Loucy (cell line): Measurements from ENCODE around the gene PPP1R13B.

Experiments
- H2AFZ ChIP-seq: fragments of 200-600 bp; sonication (generic); 2 replicates; pipeline ENCODE4 v1.6.0; 2016; ENCODE audit warnings: antibody characterized with exemption, mild to moderate bottlenecking, low read length, moderate library complexity
- H3F3A ChIP-seq: fragments of 200-600 bp; 2 replicates; pipeline ENCODE4 v1.6.0; 2016; ENCODE audit warnings: antibody characterized with exemption, low read depth, mild to moderate bottlenecking
- H3K27me3 ChIP-seq: fragments of 200-600 bp; sonication (generic); 2 replicates; pipeline ENCODE4 v1.6.1; 2014; ENCODE audit warnings: low read length, mild to moderate bottlenecking; ENCODE audit not compliant: insufficient read depth, poor library complexity, severe bottlenecking
- H3K36me3 ChIP-seq: fragments of 200-600 bp; sonication (generic); 2 replicates; pipeline ENCODE4 v1.6.1; 2016; ENCODE audit warnings: low read length; ENCODE audit not compliant: insufficient read depth
- H3K4me1 ChIP-seq: fragments of 200-600 bp; sonication (generic); 2 replicates; pipeline ENCODE4 v1.5.1; 2014; ENCODE audit warnings: low read length, mild to moderate bottlenecking; ENCODE audit not compliant: insufficient read depth, poor library complexity, severe bottlenecking
- H3K4me2 ChIP-seq: fragments of 200-600 bp; sonication (generic); 2 replicates; pipeline ENCODE4 v1.6.0; 2014; ENCODE audit warnings: antibody characterized with exemption, low read length, low read depth, mild to moderate bottlenecking; ENCODE audit not compliant: poor library complexity, severe bottlenecking
- H3K4me3 ChIP-seq: fragments of 200-600 bp; sonication (generic); 2 replicates; pipeline ENCODE4 v1.5.1; 2014; ENCODE audit warnings: low read length, mild to moderate bottlenecking, mixed read lengths; ENCODE audit not compliant: poor library complexity, severe bottlenecking
- H3K79me2 ChIP-seq: fragments of 200-600 bp; sonication (generic); 2 replicates; pipeline ENCODE4 v1.6.1; 2014; ENCODE audit warnings: low read length; ENCODE audit not compliant: insufficient read depth
- H3K9ac ChIP-seq: fragments of 200-600 bp; sonication (generic); 2 replicates; pipeline ENCODE4 v1.6.0; 2014; ENCODE audit warnings: mild to moderate bottlenecking, low read depth, low read length, moderate library complexity; ENCODE audit not compliant: poor library complexity, severe bottlenecking
- H3K9me2 ChIP-seq: fragments of 200-600 bp; sonication (generic); replicated peaks from 2 replicates; pipeline ENCODE4 v1.6.1; 2016; ENCODE audit warnings: low read depth, low read length, mixed read lengths
- H3K9me3 ChIP-seq: fragments of 200-600 bp; sonication (generic); 2 replicates; pipeline ENCODE4 v1.6.1; 2014; ENCODE audit warnings: mild to moderate bottlenecking, antibody characterized with exemption, low read length, low read depth; ENCODE audit not compliant: insufficient read depth
- H4K20me1 ChIP-seq: fragments of 200-600 bp; sonication (generic); 2 replicates; pipeline ENCODE4 v1.6.0; 2014; ENCODE audit warnings: antibody characterized with exemption, low read length, mild to moderate bottlenecking; ENCODE audit not compliant: insufficient read depth, poor library complexity, severe bottlenecking
- CTCF ChIP-seq: fragments of 200-600 bp; sonication (generic); conservative IDR thresholded peaks from 2 replicates; pipeline ENCODE4 v1.5.1; 2014; ENCODE audit warnings: mild to moderate bottlenecking, antibody characterized with exemption, low read length
- EZH2phosphoT487 ChIP-seq: fragments of 200-600 bp; IDR thresholded peaks from 2 replicates; pipeline ENCODE4 v1.6.1; 2018; ENCODE audit warnings: antibody characterized with exemption, mild to moderate bottlenecking, moderate library complexity, borderline replicate concordance

PPP1R13B gene

GRCh38 chr14:103749860-103750259, 97.5 kb downstream of the PPP1R13B start:
- Histone ChIP-seq H3K4me3 (no peak overlapping the region), H3K9ac (no peak overlapping the region), H3K4me2 (no peak overlapping the region), H3F3A (no peaks in the 10 kb centered on the region), H3K27me3 (no peaks in the 10 kb centered on the region), H3K36me3 (peaks cover 9% of the 10 kb centered on the region), H2AFZ (no peak overlapping the region), H3K9me3 (no peaks in the 10 kb centered on the region), H3K9me2 (no peaks in the 10 kb centered on the region), H3K4me1 (peaks cover 10% of the 10 kb centered on the region), H4K20me1 (no peaks in the 10 kb centered on the region), H3K79me2 (no peaks in the 10 kb centered on the region)
- TF ChIP-seq EZH2phosphoT487 (no peak), CTCF (peak; percentile 32)

- no peak overlapping the region for H3K9ac ChIP-seq
- H3K9me2 ChIP-seq = no peaks in the 10 kb centered on the region
- TF ChIP-seq CTCF (no peak), EZH2phosphoT487 (no peak)
- H3K27me3 ChIP-seq = no peaks in the 10 kb centered on the region
- peaks cover 10% of the 10 kb centered on the region for H3K4me1 ChIP-seq
- no peaks in the 10 kb centered on the region for H3K79me2 ChIP-seq
- H3K9me3 ChIP-seq = no peaks in the 10 kb centered on the region
- H3K36me3 ChIP-seq = peaks cover 9% of the 10 kb centered on the region
- no peak overlapping the region for H3K4me3 ChIP-seq
- no peak overlapping the region for H3K4me2 ChIP-seq
- H4K20me1 ChIP-seq = no peaks in the 10 kb centered on the region
- H2AFZ ChIP-seq = no peak overlapping the region
- no peaks in the 10 kb centered on the region for H3F3A ChIP-seq
These were observed 97.9 kb downstream of the PPP1R13B start for GRCh38 chr14:103749452-103749851.

GRCh38 chr14:103748534-103748857, 98.9 kb downstream of the PPP1R13B start:
- TF ChIP-seq EZH2phosphoT487 = no peak
- TF ChIP-seq CTCF = no peak
- H3K36me3 ChIP-seq = peaks cover 9% of the 10 kb centered on the region
- H3K79me2 ChIP-seq = no peaks in the 10 kb centered on the region
- no peak overlapping the region for H2AFZ ChIP-seq
- peak overlapping the region; percentile 48 for H3K4me2 ChIP-seq
- no peak overlapping the region for H3K9ac ChIP-seq
- no peaks in the 10 kb centered on the region for H3K27me3 ChIP-seq
- H3K9me2 ChIP-seq = no peaks in the 10 kb centered on the region
- no peak overlapping the region for H3K4me3 ChIP-seq
- no peaks in the 10 kb centered on the region for H3F3A ChIP-seq
- no peaks in the 10 kb centered on the region for H4K20me1 ChIP-seq
- H3K4me1 ChIP-seq = peaks cover 10% of the 10 kb centered on the region
- no peaks in the 10 kb centered on the region for H3K9me3 ChIP-seq
